GM19043 (cell line): Measurements from ENCODE around the gene SARDH.
A peak's percentile ranks its signal among the peaks of the same experiment; 100 is the strongest.

ENCODE experiments used
- ATAC-seq: cut with Tn5 transposase; IDR thresholded peaks from one replicate; pipeline ENCODE4 v1.9.1; 2021; ENCODE audit warnings: low read depth; ENCODE audit not compliant: unreplicated experiment

SARDH gene

GRCh38 chr9:133737774-133738639 is at the start of gene SARDH:
Gene SARDH, minus strand, starts transcription at chr9:133738352. Its CDS starts 4,179 bp downstream, at chr9:133734173.
- no peak for ATAC-seq

- ATAC-seq = peak; percentile 71
Measured at GRCh38 chr9:133787754-133788025, 49.5 kb upstream of the SARDH start.

GRCh38 chr9:133786907-133787753 is 49.0 kb upstream of the SARDH start:
- no peak for ATAC-seq

GRCh38 chr9:133786371-133786753 is 48.2 kb upstream of the SARDH start:
- peak; percentile 59 for ATAC-seq

- ATAC-seq = no peak
Measured at GRCh38 chr9:133785753-133786370, 47.7 kb upstream of the SARDH start.

GRCh38 chr9:133784731-133785561 is 46.8 kb upstream of the SARDH start:
- ATAC-seq = no peak

GRCh38 chr9:133783331-133783731 is 45.2 kb upstream of the SARDH start:
- ATAC-seq = no peak

- ATAC-seq = no peak
Measured at GRCh38 chr9:133782157-133783130, 44.3 kb upstream of the SARDH start.

- ATAC-seq = no peak
Measured at GRCh38 chr9:133781828-133782135, 43.6 kb upstream of the SARDH start.

GRCh38 chr9:133780962-133781827 is 43.0 kb upstream of the SARDH start:
- no peak for ATAC-seq

GRCh38 chr9:133780404-133780945 is 42.3 kb upstream of the SARDH start:
- no peak for ATAC-seq

GRCh38 chr9:133779516-133780403 is 41.6 kb upstream of the SARDH start:
- no peak for ATAC-seq

GRCh38 chr9:133779081-133779480 is 40.9 kb upstream of the SARDH start:
- ATAC-seq = no peak

- no peak for ATAC-seq
Measured at GRCh38 chr9:133778336-133779013, 40.3 kb upstream of the SARDH start.

GRCh38 chr9:133777871-133778270 is 39.7 kb upstream of the SARDH start:
- ATAC-seq = no peak

GRCh38 chr9:133777068-133777791 is 39.1 kb upstream of the SARDH start:
- no peak for ATAC-seq
